DMS153 treated with DMSO at 0.1 percent for 48 hours (cell line): ENCODE data around the gene PLEKHN1.
"Not testable (repeated sequence)": the region's sequence is repeated elsewhere in the genome, so short reads cannot be mapped to it uniquely, and the experiment has no call there.

ENCODE experiments used
- DNase-seq: peaks from one replicate; lab custom pipeline; 2025; ENCODE audit not compliant: unreplicated experiment; lab: John Stamatoyannopoulos, UW

The PLEKHN1 gene

GRCh38 chr1:973459-974292 lies 7.4 kb downstream of the PLEKHN1 start:
- DNase-seq = no peak

- DNase-seq = no peak
Observed at GRCh38 chr1:974293-974640, 8.0 kb downstream of the PLEKHN1 start.

- DNase-seq = no peak
Observed at GRCh38 chr1:974687-975328, 8.5 kb downstream of the PLEKHN1 start.

- DNase-seq = no peak
Observed at GRCh38 chr1:975365-975764, 9.1 kb downstream of the PLEKHN1 start.

GRCh38 chr1:975896-976683 lies 9.8 kb downstream of the PLEKHN1 start:
- DNase-seq = peak; percentile 54

GRCh38 chr1:976791-977190 lies 10.5 kb downstream of the PLEKHN1 start:
- not testable (repeated sequence) for DNase-seq

GRCh38 chr1:978069-978834 lies 12.0 kb downstream of the PLEKHN1 start:
- no peak for DNase-seq

- DNase-seq = no peak
Observed at GRCh38 chr1:978835-979743, 12.8 kb downstream of the PLEKHN1 start.

- DNase-seq = no peak
Observed at GRCh38 chr1:979744-980072, 13.4 kb downstream of the PLEKHN1 start.

- DNase-seq = no peak
Observed at GRCh38 chr1:980137-980571, 13.9 kb downstream of the PLEKHN1 start.

GRCh38 chr1:980602-981395 lies 14.5 kb downstream of the PLEKHN1 start:
- DNase-seq = no peak

GRCh38 chr1:981491-981954 lies 15.2 kb downstream of the PLEKHN1 start:
- no peak for DNase-seq

GRCh38 chr1:981955-982558 lies 15.8 kb downstream of the PLEKHN1 start, which contains the start of gene PERM1:
TSS of gene PERM1 (minus strand) at chr1:982093. CDS start at chr1:981029, 1,064 bp downstream.
- DNase-seq = no peak

- DNase-seq = no peak
Observed at GRCh38 chr1:982765-983436, 16.6 kb downstream of the PLEKHN1 start.

GRCh38 chr1:983798-984475 lies 17.7 kb downstream of the PLEKHN1 start:
- peak; percentile 30 for DNase-seq

GRCh38 chr1:984476-984814 lies 18.2 kb downstream of the PLEKHN1 start:
- DNase-seq = no peak

- no peak for DNase-seq
Observed at GRCh38 chr1:985126-985525, 18.8 kb downstream of the PLEKHN1 start.

GRCh38 chr1:988061-988460 lies 21.8 kb downstream of the PLEKHN1 start:
- DNase-seq = not testable (repeated sequence)
